ENCODE results near the gene CA9. TPM values are rescaled to one million over a fixed set of nuclear protein-coding genes. Genes with fewer than 3 reads are reported as not detected.
A peak's percentile ranks its signal among the peaks of the same experiment; 100 is the strongest.

The CA9 gene
- total RNA-seq, 2 experiments from 2014 or later = not detected

DNA sequence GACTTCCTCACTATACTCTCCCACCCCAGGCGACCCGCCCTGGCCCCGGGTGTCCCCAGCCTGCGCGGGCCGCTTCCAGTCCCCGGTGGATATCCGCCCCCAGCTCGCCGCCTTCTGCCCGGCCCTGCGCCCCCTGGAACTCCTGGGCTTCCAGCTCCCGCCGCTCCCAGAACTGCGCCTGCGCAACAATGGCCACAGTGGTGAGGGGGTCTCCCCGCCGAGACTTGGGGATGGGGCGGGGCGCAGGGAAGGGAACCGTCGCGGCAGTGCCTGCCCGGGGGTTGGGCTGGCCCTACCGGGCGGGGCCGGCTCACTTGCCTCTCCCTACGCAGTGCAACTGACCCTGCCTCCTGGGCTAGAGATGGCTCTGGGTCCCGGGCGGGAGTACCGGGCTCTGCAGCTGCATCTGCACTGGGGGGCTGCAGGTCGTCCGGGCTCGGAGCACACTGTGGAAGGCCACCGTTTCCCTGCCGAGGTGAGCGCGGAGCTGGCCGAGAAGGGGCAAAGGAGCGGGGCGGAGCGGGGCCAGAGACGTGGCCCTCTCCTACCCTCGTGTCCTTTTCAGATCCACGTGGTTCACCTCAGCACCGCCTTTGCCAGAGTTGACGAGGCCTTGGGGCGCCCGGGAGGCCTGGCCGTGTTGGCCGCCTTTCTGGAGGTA is 2.1 kb downstream of the CA9 start:
- Histone ChIP-seq H3K4me1 (ENCODE audit: insufficient read depth, low read length) (peaks cover 15% of the 10 kb centered on the region), H3K27ac (ENCODE audit: low read depth in 1 of 2, low read length in 2 of 2) (no peak overlapping the region), H3K27me3 (ENCODE audit: control insufficient read depth in 1 of 2, insufficient read depth in 2 of 2, low read length in 2 of 2) (peaks cover 0 to 6% of the 10 kb centered on the region in 2 experiments), H3K4me3 (ENCODE audit: low read length) (peak overlapping the region; percentile 58), H3K9me3 (ENCODE audit: control insufficient read depth in 1 of 2, insufficient read depth in 1 of 2, low read length in 2 of 2) (no peaks in the 10 kb centered on the region), H3K36me3 (ENCODE audit: insufficient read depth, low read length) (no peaks in the 10 kb centered on the region)
- Mint-ChIP-seq H3K27me3 (peaks cover 10% of the 10 kb centered on the region), H3K9me3 (no peaks in the 10 kb centered on the region), H3K27ac (no peak overlapping the region), H3K36me3 (ENCODE audit: low read depth) (no peaks in the 10 kb centered on the region), H3K4me1 (ENCODE audit: low read depth) (peaks cover 15% of the 10 kb centered on the region), H3K4me3 (peak overlapping the region; percentile 80)
- ChIA-PET POLR2A (interaction anchor here (0.7 to 2.9 kb wide), 6 partner anchors 10 to 56 kb away, joined by 3 to 11 read pairs (median 5); partner anchors contain the start of genes ARHGEF39, CCDC107, CREB3 and TLN1), CTCF (interaction anchor here (0.6 to 2.5 kb wide), 3 partner anchors 10 to 72 kb away, joined by 3 to 9 read pairs (median 4); partner anchors contain the start of gene ARHGEF39)
- TF ChIP-seq, protein P1, sequence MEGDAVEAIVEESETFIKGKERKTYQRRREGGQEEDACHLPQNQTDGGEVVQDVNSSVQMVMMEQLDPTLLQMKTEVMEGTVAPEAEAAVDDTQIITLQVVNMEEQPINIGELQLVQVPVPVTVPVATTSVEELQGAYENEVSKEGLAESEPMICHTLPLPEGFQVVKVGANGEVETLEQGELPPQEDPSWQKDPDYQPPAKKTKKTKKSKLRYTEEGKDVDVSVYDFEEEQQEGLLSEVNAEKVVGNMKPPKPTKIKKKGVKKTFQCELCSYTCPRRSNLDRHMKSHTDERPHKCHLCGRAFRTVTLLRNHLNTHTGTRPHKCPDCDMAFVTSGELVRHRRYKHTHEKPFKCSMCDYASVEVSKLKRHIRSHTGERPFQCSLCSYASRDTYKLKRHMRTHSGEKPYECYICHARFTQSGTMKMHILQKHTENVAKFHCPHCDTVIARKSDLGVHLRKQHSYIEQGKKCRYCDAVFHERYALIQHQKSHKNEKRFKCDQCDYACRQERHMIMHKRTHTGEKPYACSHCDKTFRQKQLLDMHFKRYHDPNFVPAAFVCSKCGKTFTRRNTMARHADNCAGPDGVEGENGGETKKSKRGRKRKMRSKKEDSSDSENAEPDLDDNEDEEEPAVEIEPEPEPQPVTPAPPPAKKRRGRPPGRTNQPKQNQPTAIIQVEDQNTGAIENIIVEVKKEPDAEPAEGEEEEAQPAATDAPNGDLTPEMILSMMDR (IDR thresholded peaks at IDR 0.05) = no peak
- peak; percentile 60 for ATAC-seq (ENCODE audit: poor library complexity)
- intact Hi-C loops (cut with DNase I, micrococcal nuclease) = no loop called here
- DNase-seq = peak in 5 of 14 experiments; percentile 13 to 59 (median 36)

DNA sequence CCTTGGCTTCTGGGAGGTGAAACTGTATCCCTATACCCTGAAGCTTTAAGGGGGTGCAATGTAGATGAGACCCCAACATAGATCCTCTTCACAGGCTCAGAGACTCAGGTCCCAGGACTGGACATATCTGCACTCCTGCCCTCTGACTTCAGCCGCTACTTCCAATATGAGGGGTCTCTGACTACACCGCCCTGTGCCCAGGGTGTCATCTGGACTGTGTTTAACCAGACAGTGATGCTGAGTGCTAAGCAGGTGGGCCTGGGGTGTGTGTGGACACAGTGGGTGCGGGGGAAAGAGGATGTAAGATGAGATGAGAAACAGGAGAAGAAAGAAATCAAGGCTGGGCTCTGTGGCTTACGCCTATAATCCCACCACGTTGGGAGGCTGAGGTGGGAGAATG is 5.4 kb downstream of the CA9 start:
- Histone ChIP-seq H3K36me3 (ENCODE audit: insufficient read depth, low read length) (no peaks in the 10 kb centered on the region), H3K4me1 (ENCODE audit: insufficient read depth, low read length) (peaks cover 15% of the 10 kb centered on the region), H3K27ac (ENCODE audit: low read depth in 1 of 2, low read length in 2 of 2) (no peak overlapping the region), H3K27me3 (ENCODE audit: control insufficient read depth in 1 of 2, insufficient read depth in 2 of 2, low read length in 2 of 2) (peaks cover 0 to 6% of the 10 kb centered on the region in 2 experiments), H3K9me3 (ENCODE audit: control insufficient read depth in 1 of 2, insufficient read depth in 1 of 2, low read length in 2 of 2) (no peaks in the 10 kb centered on the region), H3K4me3 (ENCODE audit: low read length) (no peak overlapping the region)
- intact Hi-C loops (cut with DNase I, micrococcal nuclease) = no loop called here
- H3K4me1 Mint-ChIP-seq (ENCODE audit: low read depth) = peaks cover 15% of the 10 kb centered on the region
- H3K9me3 Mint-ChIP-seq = no peaks in the 10 kb centered on the region
- no peak overlapping the region for H3K27ac Mint-ChIP-seq
- TF ChIP-seq, protein P1 (IDR thresholded peaks at IDR 0.05) = no peak
- no peak overlapping the region for H3K4me3 Mint-ChIP-seq
- no peaks in the 10 kb centered on the region for H3K36me3 Mint-ChIP-seq (ENCODE audit: low read depth)
- ATAC-seq (ENCODE audit: poor library complexity) (no peak), DNase-seq (no peak)
- CTCF ChIA-PET = no interaction called here
- peaks cover 10% of the 10 kb centered on the region for H3K27me3 Mint-ChIP-seq
- POLR2A ChIA-PET = no interaction called here

DNA sequence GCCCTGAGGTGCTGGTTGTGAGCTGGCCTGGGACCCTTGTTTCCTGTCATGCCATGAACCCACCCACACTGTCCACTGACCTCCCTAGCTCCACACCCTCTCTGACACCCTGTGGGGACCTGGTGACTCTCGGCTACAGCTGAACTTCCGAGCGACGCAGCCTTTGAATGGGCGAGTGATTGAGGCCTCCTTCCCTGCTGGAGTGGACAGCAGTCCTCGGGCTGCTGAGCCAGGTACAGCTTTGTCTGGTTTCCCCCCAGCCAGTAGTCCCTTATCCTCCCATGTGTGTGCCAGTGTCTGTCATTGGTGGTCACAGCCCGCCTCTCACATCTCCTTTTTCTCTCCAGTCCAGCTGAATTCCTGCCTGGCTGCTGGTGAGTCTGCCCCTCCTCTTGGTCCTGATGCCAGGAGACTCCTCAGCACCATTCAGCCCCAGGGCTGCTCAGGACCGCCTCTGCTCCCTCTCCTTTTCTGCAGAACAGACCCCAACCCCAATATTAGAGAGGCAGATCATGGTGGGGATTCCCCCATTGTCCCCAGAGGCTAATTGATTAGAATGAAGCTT is 6.1 kb downstream of the CA9 start:
- ChIA-PET POLR2A (interaction anchor here (1.4 kb wide), 1 partner anchor 16 kb away, joined by 3 read pairs; no protein-coding TSS in a partner anchor), CTCF (no interaction called here)
- Histone ChIP-seq H3K27me3 (ENCODE audit: control insufficient read depth in 1 of 2, insufficient read depth in 2 of 2, low read length in 2 of 2) (peaks cover 0 to 6% of the 10 kb centered on the region in 2 experiments), H3K4me1 (ENCODE audit: insufficient read depth, low read length) (peaks cover 15% of the 10 kb centered on the region), H3K27ac (ENCODE audit: low read depth in 1 of 2, low read length in 2 of 2) (no peak overlapping the region), H3K9me3 (ENCODE audit: control insufficient read depth in 1 of 2, insufficient read depth in 1 of 2, low read length in 2 of 2) (no peaks in the 10 kb centered on the region), H3K36me3 (ENCODE audit: insufficient read depth, low read length) (no peaks in the 10 kb centered on the region), H3K4me3 (ENCODE audit: low read length) (no peak overlapping the region)
- TF ChIP-seq, protein P1 (IDR thresholded peaks at IDR 0.05) = no peak
- peaks cover 6% of the 10 kb centered on the region for H3K27me3 Mint-ChIP-seq
- no peak overlapping the region for H3K27ac Mint-ChIP-seq
- ATAC-seq (ENCODE audit: poor library complexity) (no peak), DNase-seq (no peak)
- H3K4me1 Mint-ChIP-seq (ENCODE audit: low read depth) = peaks cover 11% of the 10 kb centered on the region
- H3K4me3 Mint-ChIP-seq = no peak overlapping the region
- no peaks in the 10 kb centered on the region for H3K9me3 Mint-ChIP-seq
- intact Hi-C loops (cut with DNase I, micrococcal nuclease) = no loop called here
- H3K36me3 Mint-ChIP-seq (ENCODE audit: low read depth) = no peaks in the 10 kb centered on the region
